HCT116 (cell line): Measurements from ENCODE around the gene KCNIP4. TPM values are rescaled to one million over a fixed set of nuclear protein-coding genes. Genes with fewer than 3 reads are reported as not detected.

Source experiments
- ATAC-seq: fragments of 200-7000 bp; cut with Tn5 transposase; 2 replicates; pipeline ENCODE4 v1.9.1; 2020; ENCODE audit warnings: mild to moderate bottlenecking, moderate library complexity
- BruUV-seq: library from RNA; stranded (reverse); fragments of 400-500 nt; replicated peaks from 2 replicates; lab custom pipeline; 2021; lab: Mats Ljungman, UMichigan
- CTCF ChIA-PET: fragments of 300-600 bp; sonication (Branson Sonifier 250); formaldehyde crosslinking; loops from one replicate; lab custom pipeline; 2021; ENCODE audit warnings: antibody characterized with exemption; lab: Charles Lee
- POLR2A ChIA-PET: fragments of 300-600, 350-600 bp; sonication (Branson Sonifier 250); formaldehyde crosslinking; loops from one replicate; lab custom pipeline; 2021; ENCODE audit warnings: antibody characterized with exemption; lab: Charles Lee
- RAD21 ChIA-PET, 2 experiments: fragments of 300-600 bp; sonication (Branson Sonifier 250); formaldehyde crosslinking; loops; one replicate each; lab custom pipeline; 2023; ENCODE audit warnings: low total read pairs in 2 of 2; ENCODE audit not compliant: uncharacterized antibody in 2 of 2, unreplicated experiment in 2 of 2, low non-redundant PET in 1 of 2; lab: Charles Lee
- DNase-seq: peaks from one replicate; pipeline ENCODE4 v3.0.0-alpha.2; 2010; ENCODE audit warnings: low read depth, low spot score
- H2AFZ ChIP-seq: fragments of 200-600 bp; shearing (Covaris generic), sonication (generic); 2 replicates; pipeline ENCODE4 v1.6.1; 2017; ENCODE audit warnings: low read depth, mixed run types, mixed read lengths, antibody characterized with exemption, low read length; ENCODE audit not compliant: poor library complexity, severe bottlenecking
- H3K27ac ChIP-seq: 2 replicates; pipeline ENCODE4 v1.5.1; 2012; ENCODE audit warnings: low read depth, low read length
- H3K27me3 ChIP-seq: fragments of 200-600 bp; sonication (generic); 2 replicates; pipeline ENCODE4 v1.6.1; 2016; ENCODE audit warnings: mixed run types, low read length, mixed read lengths; ENCODE audit not compliant: insufficient read depth
- H3K36me3 ChIP-seq, 2 experiments: fragments of 200-500 bp in 1 of 2; fragments of 200-600 bp in 1 of 2; sonication (Bioruptor generic) in 1 of 2; sonication (generic) in 1 of 2; 2 replicates each; pipeline versions ENCODE4 v1.5.1 to v1.6.1; 2014 to 2016; ENCODE audit warnings: low read length in 2 of 2, inconsistent platforms in 1 of 2, mixed read lengths in 1 of 2, mixed run types in 1 of 2; ENCODE audit not compliant: insufficient read depth in 2 of 2, control insufficient read depth in 1 of 2
- H3K4me1 ChIP-seq, 2 experiments: fragments of 200-600 bp in 1 of 2; sonication (generic) in 1 of 2; 2 replicates each; pipeline versions ENCODE4 v1.5.1 to v1.6.1; 2012 to 2017; ENCODE audit warnings: low read length in 2 of 2, inconsistent platforms in 1 of 2, mild to moderate bottlenecking in 1 of 2, mixed read lengths in 1 of 2, mixed run types in 1 of 2, moderate library complexity in 1 of 2; ENCODE audit not compliant: insufficient read depth in 2 of 2, control insufficient read depth in 1 of 2
- H3K4me2 ChIP-seq: fragments of 200-600 bp; sonication (generic); 2 replicates; pipeline ENCODE4 v1.6.1; 2017; ENCODE audit warnings: mixed run types, low read length, mixed read lengths
- H3K4me3 ChIP-seq, 2 experiments: fragments of 200-600 bp in 1 of 2; sonication (generic) in 1 of 2; replicated peaks in 1 of 2; 2 replicates each; pipeline ENCODE4 v1.5.1; 2011 to 2016; ENCODE audit warnings: low read length in 2 of 2, control low read depth in 1 of 2, low read depth in 1 of 2, mild to moderate bottlenecking in 1 of 2, mixed read lengths in 1 of 2, mixed run types in 1 of 2
- H3K79me2 ChIP-seq: fragments of 200-600 bp; sonication (generic); 2 replicates; pipeline ENCODE4 v1.6.1; 2017; ENCODE audit warnings: mild to moderate bottlenecking, mixed run types, low read length, moderate library complexity, mixed read lengths; ENCODE audit not compliant: insufficient read depth
- H3K9ac ChIP-seq: fragments of 200-600 bp; sonication (generic); 2 replicates; pipeline ENCODE4 v1.6.1; 2016; ENCODE audit warnings: low read length, mixed read lengths
- H3K9me2 ChIP-seq: fragments of 200-600 bp; sonication (generic), shearing (Covaris generic); 2 replicates; pipeline ENCODE4 v1.6.1; 2017; ENCODE audit warnings: mixed run types, mild to moderate bottlenecking, moderate library complexity; ENCODE audit not compliant: insufficient read depth
- H3K9me3 ChIP-seq, 2 experiments: fragments of 200-500 bp in 1 of 2; fragments of 200-600 bp in 1 of 2; sonication (Bioruptor generic) in 1 of 2; sonication (generic) in 1 of 2; 2 replicates each; pipeline ENCODE4 v1.6.1; 2014 to 2017; ENCODE audit warnings: low read length in 2 of 2, mixed read lengths in 2 of 2, inconsistent platforms in 1 of 2, low read depth in 1 of 2, mild to moderate bottlenecking in 1 of 2, mixed run types in 1 of 2, moderate library complexity in 1 of 2; ENCODE audit not compliant: control insufficient read depth in 1 of 2, insufficient read depth in 1 of 2
- H4K20me1 ChIP-seq: fragments of 200-600 bp; sonication (generic), shearing (Covaris generic); 2 replicates; pipeline ENCODE4 v1.6.1; 2017; ENCODE audit warnings: mixed run types, mild to moderate bottlenecking, moderate library complexity; ENCODE audit not compliant: insufficient read depth
- ATF3 ChIP-seq: IDR thresholded peaks from 2 replicates; pipeline ENCODE4 v1.6.1; 2012
- EGR1 ChIP-seq: IDR thresholded peaks from 2 replicates; pipeline ENCODE4 v1.6.1; 2012; ENCODE audit warnings: low read depth
- ELF1 ChIP-seq: IDR thresholded peaks from 2 replicates; pipeline ENCODE4 v1.6.1; 2012; ENCODE audit warnings: low read depth, borderline replicate concordance
- FOSL1 ChIP-seq: IDR thresholded peaks from 2 replicates; pipeline ENCODE4 v1.6.1; 2012; ENCODE audit warnings: low read depth
- JUND ChIP-seq: IDR thresholded peaks from 2 replicates; pipeline ENCODE4 v1.6.1; 2012
- POLR2AphosphoS5 ChIP-seq: IDR thresholded peaks from 2 replicates; pipeline ENCODE4 v1.6.1; 2011; ENCODE audit warnings: mild to moderate bottlenecking, low read depth, low read length, moderate library complexity
- REST ChIP-seq: IDR thresholded peaks from 2 replicates; pipeline ENCODE4 v1.6.1; 2012; ENCODE audit warnings: low read depth
- SP1 ChIP-seq: IDR thresholded peaks from 2 replicates; pipeline ENCODE4 v1.6.1; 2012; ENCODE audit warnings: low read depth
- SRF ChIP-seq: IDR thresholded peaks from 2 replicates; pipeline ENCODE4 v1.6.1; 2012; ENCODE audit warnings: low read depth
- TCF7L2 ChIP-seq: IDR thresholded peaks from 2 replicates; pipeline ENCODE4 v1.7.0; 2011; ENCODE audit warnings: borderline replicate concordance, inconsistent platforms; ENCODE audit not compliant: insufficient read depth, insufficient read length; ENCODE audit errors: extremely low read depth
- ZBTB33 ChIP-seq: IDR thresholded peaks from 2 replicates; pipeline ENCODE4 v1.6.1; 2011; ENCODE audit warnings: mild to moderate bottlenecking, low read length, moderate library complexity; ENCODE audit not compliant: insufficient replicate concordance; ENCODE audit errors: extremely low read depth
- intact Hi-C: fragments of 100-400 bp; cut with micrococcal nuclease; formaldehyde crosslinking; loops from 2 replicates; pipeline ENCODE4 v1.10.0; 2022
- total RNA-seq: library from RNA; stranded (reverse); gene quantifications from one replicate; pipeline ENCODE4 v1.2.1, GENCODE V29; 2021; ENCODE audit not compliant: unreplicated experiment
- TF ChIP-seq, protein P1 (sequence below), 3 experiments: fragments of 200-600 bp in 1 of 3; sonication (generic) in 1 of 3; IDR thresholded peaks in 2 of 3; conservative IDR thresholded peaks in 1 of 3; 2 replicates each; pipeline ENCODE4 v1.5.1; 2012 to 2017; ENCODE audit warnings: low read depth in 2 of 3, low read length in 2 of 3, antibody characterized with exemption in 1 of 3, borderline replicate concordance in 1 of 3, control low read depth in 1 of 3, mild to moderate bottlenecking in 1 of 3, mixed read lengths in 1 of 3, mixed run types in 1 of 3, moderate library complexity in 1 of 3; ENCODE audit not compliant: insufficient read depth in 1 of 3
- TF ChIP-seq, protein P2 (sequence below): IDR thresholded peaks from 2 replicates; pipeline ENCODE4 v1.6.1; 2012

Gene KCNIP4
- total RNA-seq, 1 experiment from 2014 or later: not detected

DNA sequence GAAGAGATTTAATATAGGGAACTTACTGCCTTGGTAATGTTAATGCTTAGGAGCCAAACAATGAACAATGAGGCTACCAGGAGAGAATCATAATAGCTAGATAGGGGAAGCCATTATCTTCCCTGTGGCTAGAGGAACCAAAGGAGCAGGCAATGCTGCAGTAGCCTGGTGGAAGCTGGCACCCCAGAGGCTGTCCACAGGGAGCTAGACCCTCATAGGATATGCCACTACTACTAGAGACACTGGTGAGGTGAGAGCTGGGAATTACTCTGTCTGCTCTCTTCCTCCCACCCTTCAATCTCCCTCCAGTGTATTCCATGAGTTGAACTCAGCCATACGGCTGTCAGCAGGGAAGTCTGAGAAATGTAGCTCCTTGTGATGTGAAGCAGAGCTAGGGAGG is 601.4 kb downstream of the KCNIP4 start:
- RAD21 ChIA-PET: no interaction called here
- Histone ChIP-seq H3K79me2 (no peaks in the 10 kb centered on the region), H2AFZ (no peak overlapping the region), H3K4me2 (no peak overlapping the region), H3K36me3 (no peaks in the 10 kb centered on the region), H3K9me3 (peaks cover 17 to 19% of the 10 kb centered on the region in 2 experiments; a peak in 2 of 4 replicates), H3K9ac (no peak overlapping the region), H3K4me1 (no peaks in the 10 kb centered on the region), H3K27me3 (no peaks in the 10 kb centered on the region), H4K20me1 (no peaks in the 10 kb centered on the region), H3K27ac (no peak overlapping the region), H3K9me2 (no peaks in the 10 kb centered on the region), H3K4me3 (no peak overlapping the region)
- no peak for DNase-seq
- POLR2A ChIA-PET: no interaction called here
- TF ChIP-seq, protein P1, sequence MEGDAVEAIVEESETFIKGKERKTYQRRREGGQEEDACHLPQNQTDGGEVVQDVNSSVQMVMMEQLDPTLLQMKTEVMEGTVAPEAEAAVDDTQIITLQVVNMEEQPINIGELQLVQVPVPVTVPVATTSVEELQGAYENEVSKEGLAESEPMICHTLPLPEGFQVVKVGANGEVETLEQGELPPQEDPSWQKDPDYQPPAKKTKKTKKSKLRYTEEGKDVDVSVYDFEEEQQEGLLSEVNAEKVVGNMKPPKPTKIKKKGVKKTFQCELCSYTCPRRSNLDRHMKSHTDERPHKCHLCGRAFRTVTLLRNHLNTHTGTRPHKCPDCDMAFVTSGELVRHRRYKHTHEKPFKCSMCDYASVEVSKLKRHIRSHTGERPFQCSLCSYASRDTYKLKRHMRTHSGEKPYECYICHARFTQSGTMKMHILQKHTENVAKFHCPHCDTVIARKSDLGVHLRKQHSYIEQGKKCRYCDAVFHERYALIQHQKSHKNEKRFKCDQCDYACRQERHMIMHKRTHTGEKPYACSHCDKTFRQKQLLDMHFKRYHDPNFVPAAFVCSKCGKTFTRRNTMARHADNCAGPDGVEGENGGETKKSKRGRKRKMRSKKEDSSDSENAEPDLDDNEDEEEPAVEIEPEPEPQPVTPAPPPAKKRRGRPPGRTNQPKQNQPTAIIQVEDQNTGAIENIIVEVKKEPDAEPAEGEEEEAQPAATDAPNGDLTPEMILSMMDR (IDR thresholded peaks at IDR 0.05 in 2 of 3, conservative IDR thresholded peaks at IDR 0.05 in 1 of 3; ENCODE audit: borderline replicate concordance in 1 of 3, insufficient read depth in 1 of 3, low read depth in 2 of 3, low read length in 2 of 3): no peak
- TF ChIP-seq SRF (no peak), EGR1 (no peak), ZBTB33 (no peak), JUND (no peak), REST (no peak), SP1 (no peak), POLR2AphosphoS5 (no peak), ATF3 (no peak), TCF7L2 (no peak), FOSL1 (no peak), ELF1 (no peak)
- TF ChIP-seq, protein P2, sequence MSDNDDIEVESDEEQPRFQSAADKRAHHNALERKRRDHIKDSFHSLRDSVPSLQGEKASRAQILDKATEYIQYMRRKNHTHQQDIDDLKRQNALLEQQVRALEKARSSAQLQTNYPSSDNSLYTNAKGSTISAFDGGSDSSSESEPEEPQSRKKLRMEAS: no peak
- intact Hi-C loops: no loop called here
- CTCF ChIA-PET: no interaction called here
- BruUV-seq: no TSS peak
- no peak for ATAC-seq
